ENCODE results near the gene NOLC1. TPM values are rescaled to one million over a fixed set of nuclear protein-coding genes. Genes with fewer than 3 reads are reported as not detected.
A peak's percentile ranks its signal among the peaks of the same experiment; 100 is the strongest.

The NOLC1 gene
- total RNA-seq, 3 donors from 2014 or later: 33.2 to 44.3 (median 40.1) TPM

- intact Hi-C loops (cut with DNase I, micrococcal nuclease): no loop called here
- Histone ChIP-seq H3K36me3 (ENCODE audit: low read depth) (no peaks in the 10 kb centered on the region), H3K9me3 (peaks cover 8% of the 10 kb centered on the region), H3K4me3 (no peak overlapping the region), H3K4me1 (ENCODE audit: low read depth) (peaks cover 9% of the 10 kb centered on the region)
- no peak for DNase-seq
- TF ChIP-seq CTCF (IDR thresholded peaks at IDR 0.05): no peak
- no peak for ATAC-seq
These were observed 44.7 kb downstream of the NOLC1 start for GRCh38 chr10:102196893-102197292.

GRCh38 chr10:102198027-102198426, 45.8 kb downstream of the NOLC1 start:
- peak; percentile 73 for ATAC-seq
- Histone ChIP-seq H3K36me3 (ENCODE audit: low read depth) (no peaks in the 10 kb centered on the region), H3K4me3 (no peak overlapping the region), H3K9me3 (no peaks in the 10 kb centered on the region), H3K4me1 (ENCODE audit: low read depth) (peaks cover 9% of the 10 kb centered on the region)
- TF ChIP-seq CTCF (IDR thresholded peaks at IDR 0.05): no peak
- intact Hi-C loops (cut with DNase I, micrococcal nuclease): no loop called here
- peak in 1 of 3 donors; percentile 13 for DNase-seq

- no peak for ATAC-seq
- intact Hi-C loops (cut with DNase I, micrococcal nuclease): no loop called here
These were observed 48.8 kb downstream of the NOLC1 start for GRCh38 chr10:102200751-102201640.

GRCh38 chr10:102202386-102202785, 50.2 kb downstream of the NOLC1 start:
- DNase-seq (no peak), ATAC-seq (no peak)
- intact Hi-C loops (cut with DNase I, micrococcal nuclease): no loop called here
- no peak for TF ChIP-seq CTCF (IDR thresholded peaks at IDR 0.05)
- no peaks in the 10 kb centered on the region for H3K36me3 ChIP-seq (ENCODE audit: low read depth)
- H3K4me3 ChIP-seq: no peak overlapping the region
- peaks cover 9% of the 10 kb centered on the region for H3K4me1 ChIP-seq (ENCODE audit: low read depth)
- peaks cover 12% of the 10 kb centered on the region for H3K9me3 ChIP-seq

More at GRCh38 chr10:102200751-102201640, 48.8 kb downstream of the NOLC1 start:
- no peak for TF ChIP-seq CTCF (IDR thresholded peaks at IDR 0.05)
- DNase-seq: no peak
- no peak overlapping the region for H3K4me3 ChIP-seq
- H3K4me1 ChIP-seq (ENCODE audit: low read depth): peaks cover 9% of the 10 kb centered on the region
- no peaks in the 10 kb centered on the region for H3K36me3 ChIP-seq (ENCODE audit: low read depth)
- H3K9me3 ChIP-seq: peaks cover 12% of the 10 kb centered on the region

GRCh38 chr10:102208311-102209035, 56.3 kb downstream of the NOLC1 start:
- peak in 1 of 3 donors; percentile 41 for DNase-seq
- no peak for TF ChIP-seq CTCF (IDR thresholded peaks at IDR 0.05)
- intact Hi-C loops (cut with DNase I, micrococcal nuclease): no loop called here
- peaks cover 4% of the 10 kb centered on the region for H3K4me1 ChIP-seq (ENCODE audit: low read depth)
- peaks cover 12% of the 10 kb centered on the region for H3K9me3 ChIP-seq
- no peaks in the 10 kb centered on the region for H3K36me3 ChIP-seq (ENCODE audit: low read depth)
- ATAC-seq: peak; percentile 65
- no peak overlapping the region for H3K4me3 ChIP-seq

Measured in mucosa of descending colon (tissue), 3 donors.